ENCODE results near the gene MET.
"Not testable (repeated sequence)": the region's sequence is repeated elsewhere in the genome, so short reads cannot be mapped to it uniquely, and the experiment has no call there.

The MET gene

DNA sequence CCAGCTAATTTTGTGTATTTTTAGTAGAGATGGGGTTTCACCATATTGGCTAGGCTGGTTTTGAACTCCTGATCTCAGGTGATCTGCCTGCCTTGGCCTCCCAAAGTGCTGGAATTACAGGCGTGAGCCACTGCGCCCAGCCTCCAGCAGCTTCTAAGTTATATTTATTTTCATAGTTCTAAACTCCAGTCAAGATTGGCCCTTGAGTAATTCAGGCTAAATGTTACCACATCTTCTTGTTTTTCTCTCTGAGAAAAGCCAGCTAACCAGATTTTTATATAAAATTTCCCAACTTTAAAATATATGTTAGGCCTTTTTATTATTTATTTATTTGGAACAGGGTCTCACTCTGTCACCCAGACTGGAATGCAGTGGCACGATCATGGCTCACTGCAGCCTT lies 141.4 kb downstream of the MET start:
- DNase-seq = not testable (repeated sequence)

DNA sequence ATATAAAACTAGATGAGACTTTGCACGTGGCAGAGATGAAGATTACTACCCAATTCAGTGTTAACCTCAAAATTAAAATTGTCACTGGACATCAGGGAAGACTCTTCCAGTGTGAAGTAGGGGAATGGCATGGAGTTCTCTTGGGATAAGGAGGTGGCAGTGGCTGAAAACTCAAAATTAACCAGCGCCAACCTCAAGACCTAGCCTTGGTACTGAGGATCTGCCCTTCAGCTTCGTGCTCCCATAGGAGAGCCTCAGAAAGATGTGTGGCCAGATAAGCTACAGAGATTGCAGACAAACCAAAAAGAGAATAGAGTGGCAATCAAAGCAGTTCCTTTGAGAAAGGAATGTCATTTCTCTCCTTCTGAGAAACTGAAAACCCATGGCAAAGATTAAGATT lies 143.0 kb downstream of the MET start:
- DNase-seq = no peak

DNA sequence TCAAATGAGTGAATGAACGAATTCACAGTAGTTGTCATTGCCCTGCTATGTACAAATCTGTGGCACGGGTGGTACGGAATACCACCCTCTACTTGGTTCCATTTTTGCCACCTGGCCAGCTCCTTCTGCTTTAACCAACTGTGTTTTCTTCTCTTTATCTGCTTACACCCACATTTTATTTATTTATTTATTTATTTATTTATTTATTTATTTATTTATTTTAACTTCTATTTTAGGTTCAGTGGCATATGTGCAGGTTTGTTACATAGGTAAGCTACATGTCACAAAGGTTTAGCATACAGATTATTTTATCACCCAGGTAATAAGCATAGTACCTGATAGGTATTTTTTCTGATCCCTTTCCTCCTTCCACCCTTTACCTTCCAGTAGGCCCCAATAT lies 148.2 kb downstream of the MET start:
- no peak for DNase-seq

- DNase-seq = not testable (repeated sequence)
Observed at GRCh38 chr7:116821647-116822046, 149.7 kb downstream of the MET start.

DNA sequence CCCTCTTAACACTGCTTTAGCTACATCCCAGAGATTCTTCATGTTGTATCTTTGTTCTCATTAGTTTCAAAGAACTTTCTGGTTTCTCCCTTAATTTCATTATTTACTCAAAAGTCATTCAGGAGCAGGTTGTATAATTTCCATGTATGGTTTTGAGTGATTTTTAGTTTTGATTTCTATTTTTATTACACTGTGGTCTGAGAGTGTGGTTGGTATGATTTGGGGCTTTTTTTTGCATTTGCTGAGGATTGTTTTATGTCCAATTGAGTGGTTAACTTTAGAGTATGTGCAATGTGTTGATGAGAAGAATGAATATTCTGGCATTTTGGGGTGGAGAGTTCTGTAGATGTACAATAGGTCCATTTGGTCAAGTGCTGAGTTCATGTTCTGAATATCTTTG lies 152.5 kb downstream of the MET start:
- no peak for DNase-seq

DNA sequence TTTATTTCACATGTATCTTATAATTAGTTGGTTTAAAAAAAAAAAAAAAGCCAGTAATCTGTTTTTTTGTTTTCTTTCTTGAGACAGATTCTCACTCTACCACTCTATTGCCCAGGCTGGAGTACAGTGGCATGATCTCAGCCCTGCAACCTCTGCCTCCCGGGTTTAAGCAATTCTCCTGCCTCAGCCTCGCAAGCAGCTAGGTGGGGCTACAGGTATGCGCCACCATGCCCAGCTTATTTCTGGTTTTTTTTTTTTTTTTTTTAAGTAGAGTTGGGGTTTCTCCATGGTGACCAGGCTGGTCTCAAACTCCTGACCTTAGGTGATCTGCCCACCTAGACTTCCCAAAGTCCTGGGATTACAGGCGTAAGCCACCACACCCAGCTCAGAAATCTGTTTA lies 156.3 kb downstream of the MET start:
- DNase-seq = no peak

DNA sequence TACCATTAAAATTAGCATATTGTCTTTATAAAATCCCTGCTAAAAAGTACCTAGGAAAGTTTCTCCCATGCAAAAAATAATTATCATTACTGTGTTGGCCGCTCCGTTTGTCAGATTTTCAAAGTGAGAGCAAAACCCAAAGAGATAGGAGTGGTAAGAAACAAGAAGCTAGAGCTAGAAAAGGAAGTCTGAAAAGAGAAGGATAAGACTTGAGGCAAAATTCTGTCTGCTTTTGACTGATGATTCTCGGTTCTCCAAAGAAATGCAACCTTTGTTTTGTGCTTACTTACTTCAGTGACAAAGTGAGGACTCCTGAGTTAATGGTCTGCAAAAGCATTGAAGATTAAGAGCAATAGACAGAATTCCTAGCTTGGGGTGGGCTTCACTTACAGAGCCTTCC lies 157.0 kb downstream of the MET start:
- no peak for DNase-seq

GRCh38 chr7:116829493-116829892 lies 157.5 kb downstream of the MET start:
- DNase-seq = no peak

DNA sequence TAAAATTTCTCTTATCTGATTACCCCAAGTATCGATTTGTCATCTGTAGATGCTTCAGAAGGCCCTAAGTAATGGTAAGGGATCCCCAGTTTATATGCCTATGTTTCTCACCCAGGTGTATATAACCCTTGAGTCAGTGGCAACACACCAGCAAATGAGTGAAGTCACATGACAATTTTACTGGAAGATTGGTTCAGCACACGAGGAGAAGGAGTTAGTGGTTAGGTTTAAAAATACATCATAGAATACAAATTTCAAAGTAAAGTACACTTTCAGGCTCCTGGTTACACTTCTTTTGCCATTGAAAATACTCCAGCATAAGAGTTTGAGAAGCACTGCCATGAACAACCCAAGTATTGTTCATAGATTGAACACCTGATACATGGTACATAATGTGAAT lies 160.7 kb downstream of the MET start:
- no peak for DNase-seq

DNA sequence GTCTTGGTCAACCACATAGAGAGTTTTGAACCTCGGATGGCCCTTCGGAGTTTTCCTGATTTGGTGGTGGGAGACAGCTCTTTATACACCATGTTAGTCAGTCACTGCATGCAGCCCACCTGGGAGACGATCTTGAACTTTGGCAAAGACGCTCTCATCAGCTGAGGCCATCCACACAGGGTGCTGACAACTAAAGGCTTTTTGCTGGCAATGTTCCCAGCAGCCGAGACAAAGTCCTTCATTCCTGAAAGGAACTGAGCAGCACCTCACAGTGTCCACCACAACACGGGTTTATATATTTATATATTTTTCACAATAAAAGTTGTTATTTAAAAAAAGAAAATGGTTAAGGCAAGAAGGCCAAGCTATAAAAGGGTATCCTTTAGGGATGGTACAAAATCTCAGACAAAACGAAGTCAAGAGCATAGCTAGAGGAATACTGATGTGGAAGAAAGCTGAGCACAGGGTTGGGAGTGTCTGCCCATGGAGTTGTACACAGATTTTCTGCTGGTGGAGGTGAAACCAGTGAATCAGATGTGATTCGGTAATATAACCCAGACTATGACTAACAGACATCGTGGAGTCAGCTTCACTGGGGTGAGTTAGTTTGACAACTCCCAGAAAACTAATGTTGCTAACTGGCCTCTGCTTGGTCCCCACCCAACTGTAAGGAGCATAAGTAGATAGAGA lies 163.0 kb downstream of the MET start:
- no peak for DNase-seq

DNA sequence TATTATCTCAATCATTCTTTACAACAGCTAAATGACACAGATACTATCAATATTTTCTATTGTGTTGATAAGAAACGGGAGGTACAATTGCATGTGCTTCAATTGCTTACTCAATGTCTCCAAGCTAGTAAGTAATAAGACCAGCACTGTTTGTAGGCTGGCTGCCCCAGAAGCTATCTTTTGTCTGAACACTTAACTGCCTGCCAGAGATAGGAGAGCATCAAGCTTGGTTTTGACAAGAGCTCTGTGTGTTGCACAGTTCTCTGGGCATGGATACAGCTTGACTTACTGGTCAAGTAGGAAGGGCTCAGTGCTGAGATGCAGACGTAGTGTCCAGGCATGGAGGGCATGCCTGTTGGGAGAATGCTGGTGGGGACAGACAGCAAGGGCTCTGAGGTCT lies 164.1 kb downstream of the MET start:
- no peak for DNase-seq

DNA sequence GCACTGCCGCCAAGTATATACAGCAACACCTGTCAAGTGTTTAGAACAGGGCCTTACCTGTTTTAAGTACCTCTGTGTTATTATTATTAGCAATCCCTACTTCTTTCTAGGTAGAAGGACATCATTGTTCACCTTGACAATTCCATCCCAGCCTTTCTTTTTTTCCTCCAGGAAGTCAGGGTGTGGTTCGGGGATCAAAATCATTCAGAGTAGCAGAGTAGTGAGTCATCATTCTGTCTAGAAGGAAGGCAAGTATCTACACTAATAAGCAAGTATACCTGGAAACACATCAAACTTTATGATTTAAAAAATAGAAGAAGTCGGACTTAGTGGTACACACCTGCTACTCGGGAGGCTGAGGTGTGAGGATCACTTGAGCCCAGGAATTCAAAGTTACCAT lies 164.9 kb downstream of the MET start:
- DNase-seq = no peak

- DNase-seq = no peak
Observed at GRCh38 chr7:116837586-116837985, 165.6 kb downstream of the MET start.

DNA sequence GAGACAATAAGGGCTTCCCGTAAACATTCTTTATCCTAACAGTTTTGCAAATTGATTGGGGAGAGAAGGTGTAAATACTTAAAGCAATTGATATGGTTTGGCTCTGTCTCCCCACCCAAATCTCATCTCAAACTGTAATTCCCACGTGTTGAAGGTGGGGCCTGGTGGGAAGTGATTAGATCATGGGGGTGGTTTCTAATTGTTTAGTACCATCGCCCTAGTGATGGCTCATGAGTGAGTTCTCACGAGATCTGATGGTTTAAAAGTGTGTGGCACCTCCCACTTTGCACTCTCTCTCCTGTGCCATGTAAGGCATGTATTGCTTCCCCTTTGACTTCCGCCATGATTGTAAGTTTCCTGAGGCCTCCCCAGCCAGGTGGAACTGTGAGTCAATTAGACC lies 168.3 kb downstream of the MET start:
- DNase-seq = no peak

DNA sequence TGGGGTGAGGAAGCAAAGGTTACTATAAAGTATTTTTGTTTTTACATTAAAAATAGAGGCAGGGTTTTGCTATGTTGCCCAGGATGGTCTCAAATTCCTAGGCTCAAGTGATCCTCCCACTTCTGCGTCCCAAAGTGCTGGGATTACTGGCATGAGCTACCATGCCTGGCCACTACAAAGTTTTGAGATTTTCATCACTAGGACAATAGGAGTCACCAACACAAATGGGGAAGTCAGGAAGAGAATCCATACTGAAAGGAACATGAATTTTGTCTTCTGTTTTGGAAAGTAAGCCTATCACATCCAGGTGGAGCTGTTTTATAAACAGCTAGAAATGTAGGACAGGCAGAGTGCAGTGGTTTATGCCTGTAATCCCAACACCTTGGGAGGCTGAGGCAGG lies 170.4 kb downstream of the MET start:
- DNase-seq = no peak

- no peak for DNase-seq
Observed at GRCh38 chr7:116843378-116843777, 171.4 kb downstream of the MET start.

Data from NCI-H2029 treated with DMSO at 0.1 percent for 48 hours (cell line).